HG03175 (cell line): ENCODE data around the gene CDC42SE2.
"Not testable (repeated sequence)": the region's sequence is repeated elsewhere in the genome, so short reads cannot be mapped to it uniquely, and the experiment has no call there.

Experiments used
- ATAC-seq: cut with Tn5 transposase; IDR thresholded peaks from one replicate; pipeline ENCODE4 v1.9.1; 2021; ENCODE audit warnings: mild to moderate bottlenecking, moderate library complexity; ENCODE audit not compliant: unreplicated experiment

Gene CDC42SE2

DNA sequence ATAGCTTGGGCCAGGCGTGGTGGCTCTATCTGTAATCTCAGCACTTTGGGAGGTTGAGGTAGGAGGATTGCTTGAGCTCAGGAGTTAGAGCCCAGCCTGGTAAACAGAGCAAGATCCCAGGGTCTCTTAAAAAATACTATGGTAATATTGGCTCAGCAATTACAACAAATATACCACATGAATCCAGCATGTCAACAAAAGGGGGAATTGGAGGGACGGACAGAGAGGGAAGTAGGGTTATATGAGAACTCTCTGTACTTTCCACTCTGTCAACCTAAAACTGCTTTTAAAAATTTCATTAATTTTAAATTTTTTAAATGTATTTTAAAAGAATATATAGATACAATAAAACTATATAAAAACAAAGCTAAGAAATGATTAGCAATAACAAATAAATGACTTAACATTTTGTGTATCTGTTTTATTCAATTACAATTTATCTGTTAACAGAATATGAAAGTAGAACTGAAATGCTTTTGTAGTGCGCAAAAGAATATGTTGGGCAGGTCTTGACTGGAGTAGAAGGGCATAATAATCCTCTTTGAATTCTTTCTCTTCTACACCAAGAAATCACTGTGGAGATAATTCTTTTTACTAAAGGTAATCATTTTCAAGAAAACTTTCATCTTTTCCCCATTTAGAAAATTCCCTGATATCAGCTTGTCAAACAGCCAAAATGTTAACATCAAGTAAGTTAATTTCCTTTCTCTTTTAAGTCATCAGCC lies 12.9 kb upstream of the CDC42SE2 start:
- ATAC-seq = no peak

DNA sequence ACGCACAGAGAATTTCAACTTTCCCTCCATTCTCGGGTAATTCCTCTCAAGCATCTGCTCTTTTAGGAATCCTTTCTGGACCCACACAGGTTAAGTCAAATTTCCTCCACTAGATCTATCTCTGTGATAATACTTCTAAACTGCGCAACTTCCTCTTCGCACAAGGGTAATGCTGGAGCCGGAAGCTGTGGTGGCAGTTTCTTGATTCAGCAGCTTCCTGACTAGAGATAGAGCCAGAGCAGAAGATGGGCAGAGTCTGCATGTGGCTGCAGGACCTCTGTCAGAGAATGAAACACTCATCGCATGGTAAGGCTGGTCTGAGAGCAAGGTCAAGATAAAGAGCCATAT lies 11.1 kb upstream of the CDC42SE2 start:
- peak; percentile 91 for ATAC-seq

DNA sequence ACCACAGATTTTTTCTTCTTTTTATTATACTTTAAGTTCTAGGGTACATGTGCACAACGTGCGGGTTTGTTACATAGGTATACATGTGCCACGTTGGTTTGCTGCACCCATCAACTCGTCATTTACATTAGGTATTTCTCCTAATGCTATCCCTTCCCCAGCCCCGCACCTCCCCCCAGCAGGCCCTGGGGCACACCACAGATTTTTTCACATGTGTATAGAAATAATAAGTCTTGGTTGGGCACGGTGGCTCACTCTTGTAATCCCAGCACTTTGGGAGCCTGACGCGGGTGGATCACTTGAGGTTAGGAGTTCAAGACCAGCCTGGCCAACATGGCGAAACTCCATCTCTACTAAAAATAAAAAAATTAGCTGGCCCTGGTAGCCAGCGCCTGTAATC lies 9.8 kb upstream of the CDC42SE2 start:
- ATAC-seq = not testable (repeated sequence)

DNA sequence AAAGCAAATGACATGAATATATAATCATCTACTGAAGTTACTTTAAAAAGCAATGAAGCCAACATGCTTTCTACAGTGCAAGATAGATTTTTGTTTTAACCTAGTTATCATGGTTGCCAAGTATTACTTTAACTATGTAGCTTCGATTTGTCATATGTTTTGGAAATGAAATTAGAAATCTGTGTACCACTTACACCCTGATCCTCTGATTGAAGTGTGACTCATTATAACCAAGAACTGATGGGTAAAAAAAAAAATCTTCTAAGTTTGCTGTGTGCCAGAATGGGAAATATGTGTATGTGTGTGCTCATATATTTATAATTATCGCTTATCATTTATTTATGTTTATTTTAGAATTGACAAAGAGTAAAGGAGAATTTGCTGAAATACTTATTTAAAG lies 9.1 kb upstream of the CDC42SE2 start:
- ATAC-seq = no peak

DNA sequence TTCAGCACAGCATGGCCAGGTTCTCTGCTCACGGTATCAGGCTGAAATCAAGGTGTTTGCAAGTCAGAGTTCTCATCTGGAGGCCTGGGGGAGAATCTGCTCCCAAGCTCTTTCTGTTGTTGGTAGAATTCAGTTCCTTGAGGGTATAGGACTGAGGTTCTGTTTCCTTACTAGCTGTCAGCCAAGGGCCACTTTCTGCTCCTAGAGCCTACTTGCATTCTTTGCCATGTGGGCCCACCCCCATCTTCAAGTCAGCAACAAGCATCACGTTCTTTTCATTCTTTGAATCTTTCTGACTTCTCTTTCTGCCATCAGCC lies 7.4 kb upstream of the CDC42SE2 start:
- no peak for ATAC-seq

DNA sequence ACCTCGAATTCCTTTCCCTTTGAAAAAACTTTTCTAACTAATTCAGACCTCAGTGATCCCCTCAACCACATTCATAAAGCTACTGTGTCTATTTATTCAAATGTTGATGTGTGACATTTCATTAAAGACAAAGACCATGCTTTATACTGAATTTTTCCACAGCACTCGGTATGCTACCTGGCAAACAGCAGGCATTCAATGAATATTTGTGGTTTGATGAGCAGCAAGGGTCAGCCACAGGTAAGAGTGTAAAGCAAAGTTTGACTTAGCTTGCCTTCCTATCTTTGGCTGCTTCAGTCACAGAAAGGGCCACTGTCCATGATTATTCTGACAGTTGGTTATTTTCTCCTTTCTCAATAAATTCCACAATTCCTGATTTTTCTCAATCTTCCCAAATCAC lies 5.1 kb upstream of the CDC42SE2 start:
- no peak for ATAC-seq

DNA sequence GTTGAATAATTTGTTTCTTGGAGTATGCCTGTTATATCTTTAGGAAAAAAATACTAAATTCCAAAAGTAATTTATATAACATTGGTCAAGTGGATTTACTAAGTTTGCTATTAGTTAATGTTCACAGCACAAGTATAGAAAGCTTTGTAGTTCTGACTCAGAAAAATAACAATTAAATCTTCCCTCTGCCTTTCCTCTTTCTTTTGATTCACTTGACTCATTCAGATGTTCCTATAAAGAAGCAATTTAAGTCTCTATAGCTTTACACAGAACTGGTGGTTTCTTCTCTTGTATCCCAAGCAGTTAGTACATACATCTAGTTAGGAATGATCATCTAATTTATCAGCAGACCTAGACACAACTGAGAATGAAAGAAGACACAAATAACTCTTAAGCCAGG lies 4.5 kb upstream of the CDC42SE2 start:
- ATAC-seq = no peak

DNA sequence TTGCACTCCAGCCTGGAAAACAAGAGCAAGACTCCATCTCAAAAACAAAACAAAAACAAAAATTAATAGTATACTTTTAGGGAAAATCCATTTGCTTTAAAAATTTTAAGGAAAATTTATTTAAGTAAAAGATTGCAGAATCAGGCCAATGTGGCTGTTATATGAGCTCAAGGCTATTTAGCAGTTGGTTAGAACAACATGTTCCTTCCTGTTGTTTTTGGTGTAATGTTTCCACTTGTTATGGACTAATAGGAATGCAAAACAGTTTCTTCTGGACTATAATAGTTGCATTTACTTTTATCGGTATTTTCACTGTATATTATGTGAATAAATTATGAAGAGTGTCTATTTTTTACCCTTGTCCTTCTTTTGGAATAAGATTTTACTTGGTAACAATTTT lies 3.0 kb upstream of the CDC42SE2 start:
- no peak for ATAC-seq

DNA sequence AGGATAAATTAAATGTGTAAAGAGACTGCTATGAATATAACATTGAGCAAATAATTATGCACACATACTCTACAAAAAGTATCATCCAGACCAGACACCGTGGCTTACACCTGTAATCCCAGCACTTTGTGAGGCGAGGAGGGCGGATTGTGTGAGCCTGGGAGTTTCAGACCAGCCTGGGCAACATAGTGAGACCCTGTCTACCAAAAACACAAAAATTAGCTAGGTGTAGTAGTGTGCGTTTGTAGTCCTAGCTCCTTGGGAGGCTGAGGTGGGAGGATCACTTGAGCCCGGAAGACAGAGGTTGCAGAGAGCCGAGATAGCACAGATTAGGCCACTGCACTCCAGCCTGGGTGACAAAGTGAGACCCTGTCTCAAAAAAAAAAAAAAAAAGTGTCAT lies 2.4 kb upstream of the CDC42SE2 start:
- ATAC-seq = no peak

DNA sequence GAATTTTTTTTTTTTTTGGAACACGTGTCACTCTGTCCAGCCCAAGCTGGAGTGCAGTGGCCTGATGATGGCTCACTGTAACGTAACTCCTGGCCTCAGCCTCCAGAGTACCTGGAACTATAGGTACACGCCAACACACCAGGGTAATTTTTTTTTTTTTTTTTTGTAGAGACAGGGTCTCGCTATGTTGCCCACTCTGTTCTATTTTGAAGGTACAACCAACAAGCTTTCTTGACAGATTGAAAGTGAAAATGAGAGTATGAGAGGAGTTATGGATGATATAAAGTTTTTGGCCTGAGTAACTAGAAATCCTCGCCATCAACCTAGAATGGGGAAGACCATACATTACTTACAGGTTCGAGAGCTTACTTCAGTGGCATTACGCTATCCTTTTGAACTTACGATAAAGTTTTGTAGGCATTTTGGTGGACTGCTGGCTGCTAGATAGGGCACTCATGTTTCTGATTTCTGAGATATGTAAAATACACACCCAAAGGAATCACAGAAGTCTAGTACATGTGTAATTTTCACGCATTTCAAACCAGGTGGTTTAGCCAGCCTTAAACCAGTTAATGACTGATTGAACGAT lies 806 bp upstream of the CDC42SE2 start:
- ATAC-seq = peak; percentile 28

DNA sequence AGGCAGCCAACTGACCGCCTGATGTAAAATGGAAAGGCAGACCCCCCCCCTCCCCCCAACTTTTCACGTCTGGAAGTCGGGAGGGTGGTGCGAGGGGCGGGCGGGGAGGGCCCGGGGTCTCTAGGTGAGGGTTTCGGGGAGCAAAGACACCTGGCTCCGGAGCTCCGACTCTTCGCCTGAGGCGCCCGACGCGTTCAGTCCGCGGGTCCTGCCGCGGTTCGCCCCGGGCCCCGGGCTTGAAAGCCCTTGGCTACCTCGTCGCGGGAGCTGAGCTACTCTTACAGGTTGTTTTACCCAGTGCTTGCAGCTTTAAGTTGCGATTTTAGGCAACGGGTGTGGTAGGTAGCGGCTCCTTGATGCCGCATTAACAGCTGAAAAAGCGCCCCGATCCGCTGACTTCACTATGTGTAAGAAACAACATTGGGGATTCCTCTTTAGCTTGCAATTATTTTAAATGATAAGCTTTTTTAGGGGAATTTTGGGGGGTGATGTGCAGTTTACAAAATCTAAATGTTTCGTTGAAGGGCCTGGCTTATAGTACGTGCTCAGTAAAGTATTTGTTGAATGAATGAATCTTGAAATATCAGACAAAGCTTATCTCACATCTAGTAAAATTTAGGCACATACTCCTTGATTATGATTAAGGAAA lies 722 bp downstream of the CDC42SE2 start:
- no peak for ATAC-seq

DNA sequence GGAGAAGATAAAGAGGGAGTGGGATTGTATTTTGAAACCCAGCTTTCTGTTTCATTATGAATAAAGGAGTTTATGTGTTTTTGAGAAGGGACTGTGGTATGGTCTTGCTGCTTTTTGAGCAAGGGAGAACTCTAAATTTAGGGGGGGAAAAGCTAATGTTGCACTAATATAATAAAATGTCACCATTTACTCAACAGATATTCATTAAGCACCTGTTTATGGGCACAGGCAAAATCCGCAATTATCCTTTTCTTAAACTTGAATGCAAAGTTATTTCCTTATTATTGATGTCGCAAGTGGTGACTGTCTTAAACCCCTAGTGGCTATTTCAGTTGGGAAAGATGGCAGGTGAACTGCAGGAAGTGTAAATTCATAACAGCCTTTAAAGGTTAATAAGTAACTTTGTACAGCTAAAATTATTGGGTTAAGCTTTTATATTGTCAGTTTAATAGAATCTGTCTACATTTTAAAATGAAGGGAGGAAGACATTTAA lies 1.5 kb downstream of the CDC42SE2 start:
- ATAC-seq = peak; percentile 40

DNA sequence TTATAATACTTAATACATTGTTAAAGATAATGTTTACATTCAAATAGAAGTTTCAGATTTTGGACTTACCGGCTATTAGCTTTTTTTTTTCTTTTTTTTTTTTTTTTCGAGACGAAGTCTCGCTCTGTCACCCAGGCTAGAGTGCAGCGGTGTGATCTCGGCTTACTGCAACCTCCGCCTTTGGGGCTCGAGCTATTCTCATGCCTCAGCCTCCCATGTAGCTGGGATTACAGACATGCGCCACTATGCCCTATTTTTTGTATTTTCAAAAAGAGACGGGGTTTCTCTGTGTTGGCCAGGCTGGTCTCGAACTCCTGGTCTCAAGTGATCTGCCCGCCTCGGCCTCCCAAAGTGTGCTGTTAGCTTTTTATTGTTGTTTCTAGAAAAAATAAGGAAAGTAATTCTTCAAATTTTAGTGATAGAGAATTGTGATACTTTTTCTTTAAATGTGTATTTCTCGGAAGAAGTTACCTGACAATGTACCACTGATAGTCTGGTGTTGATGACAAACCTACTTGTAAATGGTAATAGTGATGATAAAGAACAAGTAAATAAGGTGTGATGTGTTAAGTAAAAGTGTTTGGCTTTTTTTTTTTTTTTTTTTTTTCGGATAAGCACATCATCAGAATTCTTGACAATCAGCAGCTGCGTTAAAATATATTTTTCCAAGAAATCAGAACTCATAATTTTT lies 2.7 kb downstream of the CDC42SE2 start:
- ATAC-seq = no peak

DNA sequence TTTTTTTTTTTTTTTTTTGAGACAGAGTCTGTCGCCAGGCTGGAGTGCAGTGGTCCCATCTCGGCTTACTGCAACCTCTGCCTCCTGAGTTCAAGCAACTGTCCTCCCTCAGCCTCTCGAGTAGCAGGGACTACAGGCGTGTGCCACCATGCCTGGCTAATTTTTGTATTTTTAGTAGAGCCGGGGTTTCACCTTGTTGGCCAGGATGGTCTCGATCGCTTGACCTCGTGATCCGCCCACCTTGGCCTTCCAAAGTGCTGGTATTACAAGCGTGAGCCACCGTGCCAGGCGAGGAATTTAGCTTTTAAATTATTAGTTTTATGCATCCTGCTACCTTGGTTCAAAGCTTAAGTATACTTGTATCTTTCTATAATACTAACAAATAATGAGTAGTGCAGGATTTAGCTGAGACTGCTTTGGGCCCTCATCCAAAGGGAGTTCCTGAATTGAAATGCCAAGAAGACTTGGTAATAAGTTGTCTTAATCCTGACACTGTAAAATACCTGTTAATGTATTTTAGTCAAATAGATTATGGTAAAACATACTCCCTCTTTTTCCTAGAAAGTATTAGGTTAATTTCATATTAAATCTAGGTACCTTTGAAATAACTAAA lies 5.0 kb downstream of the CDC42SE2 start:
- no peak for ATAC-seq

DNA sequence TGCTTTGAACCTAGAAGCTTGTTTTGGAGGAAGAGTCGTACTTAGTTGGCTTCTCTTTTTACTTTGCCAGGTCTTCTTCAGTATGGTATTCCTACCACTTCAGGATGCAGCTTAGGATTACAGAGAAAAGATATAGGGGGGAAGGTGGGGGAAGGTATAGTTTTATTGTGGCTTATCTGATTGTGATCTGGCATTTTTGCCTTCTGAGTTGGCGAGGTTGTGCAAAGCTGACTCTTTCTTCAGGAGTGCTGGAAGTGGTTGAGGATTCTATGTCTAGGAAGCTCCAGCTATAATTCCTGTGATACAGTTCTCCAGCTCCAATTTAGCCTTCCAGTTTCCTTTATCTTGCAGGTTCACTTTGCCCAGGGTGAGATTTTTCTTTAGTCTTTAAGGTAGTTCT lies 7.0 kb downstream of the CDC42SE2 start:
- ATAC-seq = no peak

DNA sequence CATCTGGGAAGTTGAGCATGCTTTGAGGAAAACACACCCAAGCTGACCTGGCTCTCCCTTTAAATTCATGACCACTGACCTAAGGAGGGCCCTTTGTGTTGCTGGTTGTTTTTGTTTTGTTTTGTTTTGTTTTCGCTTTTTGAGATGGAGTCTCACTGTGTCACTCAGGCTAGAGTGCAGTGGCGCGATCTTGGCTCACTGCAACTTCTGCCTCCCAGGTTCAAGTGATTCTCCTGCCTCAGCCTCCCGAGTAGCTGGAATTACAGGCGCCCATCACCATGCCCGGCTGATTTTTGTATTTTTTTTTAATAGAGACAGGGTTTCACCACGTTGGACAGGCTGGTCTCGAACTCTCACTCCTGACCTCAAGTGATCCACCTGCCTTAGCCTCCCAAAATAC lies 8.0 kb downstream of the CDC42SE2 start:
- not testable (repeated sequence) for ATAC-seq

DNA sequence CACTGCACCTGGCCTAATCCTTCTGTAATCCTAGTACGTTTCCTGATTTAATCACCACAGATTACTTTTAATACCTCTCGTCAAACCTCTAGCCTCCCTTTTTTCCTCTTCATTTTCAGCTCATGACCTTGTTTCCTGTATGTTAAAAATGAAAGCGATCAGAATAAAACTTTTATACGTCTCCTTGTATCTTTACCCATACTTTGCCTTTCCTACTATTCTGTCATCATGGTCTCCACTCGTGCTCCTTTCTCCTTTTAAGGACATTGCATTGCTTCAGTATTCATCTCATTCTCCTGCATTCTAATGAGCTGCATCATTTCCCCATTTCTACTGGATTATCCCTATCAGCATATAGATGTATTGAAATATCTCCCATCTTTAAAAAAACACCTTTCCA lies 8.5 kb downstream of the CDC42SE2 start:
- ATAC-seq = no peak

DNA sequence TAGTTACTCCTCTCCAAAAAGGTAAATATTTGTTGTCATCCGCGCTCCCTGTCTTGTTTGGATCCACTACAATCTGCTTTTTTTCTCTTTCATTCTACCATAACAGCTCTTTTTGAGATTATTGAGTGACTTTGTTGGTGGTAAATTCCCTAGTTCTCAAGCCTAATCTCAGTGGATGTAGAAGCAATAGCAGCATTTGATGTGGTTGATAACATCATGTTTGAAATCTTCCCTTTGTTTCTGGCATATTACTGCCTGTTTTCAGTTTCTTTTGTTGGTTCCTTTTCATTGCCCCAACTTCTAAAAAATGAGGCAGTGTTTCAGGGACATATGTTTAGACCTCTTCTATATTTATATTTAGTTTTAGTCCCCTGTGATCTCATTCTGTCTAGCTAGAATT lies 8.9 kb downstream of the CDC42SE2 start:
- ATAC-seq = no peak

DNA sequence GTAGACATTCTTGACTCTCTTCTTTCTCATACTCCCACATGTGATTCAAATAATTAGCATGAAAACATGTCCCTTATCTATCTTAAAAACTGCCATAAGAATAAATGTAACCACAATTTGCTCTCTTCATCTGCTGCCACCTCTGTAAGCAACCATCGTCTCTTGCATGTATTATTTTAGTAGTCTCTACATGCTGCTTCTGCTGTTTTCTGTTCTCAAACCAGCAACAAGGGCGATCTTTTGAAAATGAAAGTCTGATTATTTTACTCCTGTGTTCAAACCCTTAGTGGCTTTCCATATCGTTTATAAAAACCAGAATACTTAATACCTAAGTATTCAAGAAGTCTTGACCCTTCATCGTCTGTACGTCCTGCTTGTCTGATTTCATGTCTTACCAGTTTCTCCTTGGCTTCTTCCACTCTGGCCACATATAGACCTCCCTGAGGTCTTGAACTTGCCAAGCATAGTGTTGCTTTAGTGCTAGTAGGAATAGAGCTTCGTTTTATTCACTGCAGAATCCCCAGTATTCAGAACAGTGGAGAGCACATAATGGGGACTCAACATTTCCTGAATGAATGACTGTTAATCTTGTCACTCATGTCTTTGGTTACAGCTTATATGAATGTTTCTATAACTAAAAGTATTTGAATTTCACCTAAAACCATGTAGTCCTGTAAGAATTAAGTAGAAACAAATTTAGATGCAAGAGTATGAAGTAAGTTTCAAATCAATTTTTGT lies 10.6 kb downstream of the CDC42SE2 start:
- ATAC-seq = no peak

DNA sequence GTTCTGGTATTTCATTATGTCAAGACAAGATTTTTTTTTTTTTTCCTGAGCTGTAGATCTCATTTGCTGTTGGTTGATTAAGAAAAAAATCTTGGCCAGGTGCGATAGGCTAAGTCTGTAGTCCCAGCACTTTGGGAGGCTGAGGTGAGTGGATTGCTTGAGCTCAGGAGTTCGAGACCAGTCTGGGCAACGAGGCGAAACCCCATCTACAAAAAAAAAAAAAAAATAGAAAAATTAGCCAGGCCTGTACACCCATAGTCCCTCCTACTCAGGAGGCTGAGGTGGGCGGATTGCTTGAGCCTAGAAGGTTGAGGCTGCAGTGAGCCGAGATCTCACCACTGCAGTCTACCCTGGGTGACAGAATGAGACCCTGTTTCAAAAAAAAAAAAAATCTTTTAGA lies 12.2 kb downstream of the CDC42SE2 start:
- no peak for ATAC-seq

DNA sequence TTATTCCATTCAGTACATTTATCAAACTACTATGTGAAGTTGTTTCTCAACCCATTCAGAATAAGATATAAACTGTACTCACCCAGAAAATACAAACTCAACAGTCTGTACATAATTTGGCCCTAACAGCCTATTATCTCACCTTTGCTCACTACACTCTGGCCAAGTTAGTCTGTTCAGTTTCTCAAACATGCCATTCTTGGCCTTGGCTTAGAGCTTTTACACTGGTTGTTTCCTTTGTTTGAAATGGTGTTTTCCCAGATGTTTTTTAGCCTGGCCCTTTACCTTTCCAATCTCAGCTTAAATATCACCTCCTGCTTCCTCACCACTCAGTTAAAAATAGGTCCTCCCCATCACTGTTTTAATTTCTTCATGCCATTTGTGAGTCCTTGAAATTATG lies 13.6 kb downstream of the CDC42SE2 start:
- no peak for ATAC-seq
